Inferior parietal cortex (tissue), 1 donor: Measurements from ENCODE around the gene GART.
"Not testable (repeated sequence)": the region's sequence is repeated elsewhere in the genome, so short reads cannot be mapped to it uniquely, and the experiment has no call there.

Source experiments
- DNase-seq: peaks from one replicate; pipeline ENCODE4 v3.0.0-alpha.2; 2016; ENCODE audit errors: extremely low spot score

GART gene

DNA sequence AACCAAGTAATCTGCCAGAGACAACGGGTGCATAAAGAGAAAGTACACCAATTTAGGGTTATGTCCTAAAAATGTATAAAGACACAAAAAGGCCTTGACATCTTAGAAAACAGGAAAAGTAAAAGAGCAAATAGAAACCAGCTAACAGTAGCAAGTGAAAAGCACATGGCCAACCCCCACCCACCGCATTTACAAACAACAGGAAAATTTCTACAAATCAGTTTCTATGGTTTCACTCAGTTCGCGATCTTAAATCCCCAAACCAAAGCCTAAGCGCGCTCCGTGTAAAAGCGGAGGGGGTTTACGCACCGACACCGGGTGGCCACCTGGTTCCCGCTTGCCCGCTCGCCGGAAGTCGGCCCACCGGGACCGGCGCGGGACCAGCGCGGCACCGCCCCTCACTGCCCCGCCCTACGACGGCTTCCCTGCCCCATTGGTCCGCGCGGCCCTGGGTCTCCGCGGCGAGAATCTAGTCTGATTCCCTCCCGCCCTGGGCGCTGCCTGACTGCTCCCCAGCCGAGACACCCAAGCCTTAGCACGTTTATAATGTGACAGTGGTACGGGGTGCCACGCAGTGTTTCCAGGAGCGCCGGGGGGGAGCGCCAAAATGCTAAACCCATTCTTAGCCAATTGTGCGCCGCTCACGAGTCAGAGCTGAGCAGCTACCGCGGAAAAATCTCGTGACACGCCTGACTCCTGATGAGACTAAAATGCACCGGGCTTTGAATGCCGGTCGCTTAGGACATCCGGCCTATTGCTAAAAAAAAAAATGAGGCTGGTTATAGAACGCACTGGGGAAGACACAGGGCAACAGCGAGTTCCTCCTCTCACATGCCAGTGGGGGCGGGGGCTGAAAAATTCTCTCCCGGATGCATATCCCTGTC is at the start of gene GART:
TSS of gene GART (minus strand) at position 362 of the 884 bp plus-strand sequence. CDS start 2,802 bp downstream, outside the sequence.
- peak; percentile 72 for DNase-seq

DNA sequence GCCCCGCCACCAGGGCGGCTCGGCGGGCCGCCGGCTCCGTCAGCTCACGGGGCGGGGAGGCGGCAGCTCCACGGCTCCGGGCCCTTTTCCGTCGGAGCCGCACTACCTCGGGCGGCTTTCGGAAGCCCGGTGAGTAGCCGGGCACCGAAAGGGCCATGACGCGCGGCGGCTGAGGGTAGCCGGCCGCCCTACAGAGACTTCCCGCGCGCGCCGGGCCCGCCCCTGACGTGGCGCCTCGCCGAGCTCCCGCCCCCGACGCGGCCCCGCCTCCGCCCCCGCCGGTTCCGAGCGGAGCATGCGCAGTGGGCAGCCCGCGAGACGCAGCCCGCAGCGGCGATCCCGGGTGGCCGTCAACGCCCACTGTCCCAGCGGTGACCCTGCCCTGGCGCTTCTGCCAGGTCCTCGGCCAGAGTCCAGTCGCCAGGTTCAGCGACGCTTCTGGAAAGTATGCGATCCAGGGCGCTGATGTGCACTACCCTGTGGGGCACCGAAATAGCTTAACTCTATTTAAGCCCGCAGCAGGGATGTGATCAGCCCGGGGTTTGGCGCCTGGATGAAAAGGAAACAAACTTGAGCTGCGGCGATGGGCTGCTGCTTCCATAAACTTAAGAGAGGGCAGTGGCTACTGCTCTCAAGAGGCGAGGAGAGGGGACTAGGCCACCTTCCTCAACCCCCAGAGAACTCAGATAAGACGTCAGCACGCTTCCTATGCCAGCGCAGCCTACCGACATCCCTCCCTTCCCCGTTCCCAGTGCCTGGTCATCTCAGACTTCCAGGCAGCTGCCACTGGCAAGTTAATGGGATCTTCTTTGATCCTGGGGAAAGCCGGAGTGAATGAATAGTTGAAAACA is 46.8 kb upstream of the GART start, which contains the start of gene DONSON:
TSS of gene DONSON (minus strand) at position 200 of the 851 bp plus-strand sequence. CDS start at position 157, 43 bp downstream.
- DNase-seq = peak; percentile 86

DNA sequence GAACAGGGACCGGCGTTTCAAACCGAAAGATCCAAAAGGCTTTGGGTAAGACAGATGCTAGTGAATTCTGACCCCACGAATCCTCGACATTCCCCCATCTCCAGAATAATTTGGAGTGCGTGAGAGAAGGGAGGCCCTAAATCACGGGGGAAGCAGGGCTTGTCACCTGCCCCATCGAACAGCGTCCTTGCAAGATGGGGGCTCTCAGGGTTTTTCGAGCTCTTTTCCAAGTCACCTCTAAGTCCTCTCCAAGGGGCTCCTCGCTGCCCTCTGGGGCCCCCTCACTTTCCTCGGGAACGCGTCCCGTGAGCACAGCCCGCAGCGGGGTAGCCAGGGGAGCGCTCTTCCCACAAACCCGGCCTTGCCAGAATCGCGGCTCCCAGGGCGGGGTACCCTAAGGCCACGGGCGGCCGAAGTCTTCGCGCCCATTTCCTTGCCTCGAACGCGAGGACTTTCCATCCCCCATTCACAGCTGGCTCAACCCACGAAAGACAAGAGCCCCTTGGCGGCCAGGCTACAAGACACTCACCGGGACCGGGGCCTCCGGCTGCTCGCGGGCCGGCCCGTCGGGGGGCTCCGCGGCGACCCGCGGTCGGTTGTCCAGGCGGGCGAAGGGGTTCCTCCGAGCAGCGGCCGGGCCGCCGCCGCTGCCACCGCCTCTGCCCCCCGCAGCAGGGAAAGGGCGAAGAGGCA is 46.0 kb upstream of the GART start:
- DNase-seq = peak; percentile 21

DNA sequence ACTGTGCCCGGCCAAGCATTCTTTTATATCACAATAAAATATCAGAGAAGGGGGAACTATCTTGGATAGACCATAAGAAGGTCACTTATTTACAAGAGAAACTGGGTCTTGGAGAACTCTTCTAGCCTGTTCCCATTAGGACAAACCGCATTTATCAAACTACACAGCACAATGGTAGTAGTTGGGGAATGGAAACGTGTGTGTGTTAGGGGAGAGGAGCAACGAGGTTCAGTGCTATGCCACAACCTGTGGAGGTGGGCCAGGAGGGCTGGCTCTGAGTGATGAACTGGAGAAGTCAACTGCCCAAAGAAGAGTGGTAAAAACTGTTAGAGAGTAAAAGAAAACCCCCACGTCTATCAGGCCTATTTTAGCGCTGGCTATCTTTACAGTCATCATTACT is 45.0 kb upstream of the GART start:
- no peak for DNase-seq

DNA sequence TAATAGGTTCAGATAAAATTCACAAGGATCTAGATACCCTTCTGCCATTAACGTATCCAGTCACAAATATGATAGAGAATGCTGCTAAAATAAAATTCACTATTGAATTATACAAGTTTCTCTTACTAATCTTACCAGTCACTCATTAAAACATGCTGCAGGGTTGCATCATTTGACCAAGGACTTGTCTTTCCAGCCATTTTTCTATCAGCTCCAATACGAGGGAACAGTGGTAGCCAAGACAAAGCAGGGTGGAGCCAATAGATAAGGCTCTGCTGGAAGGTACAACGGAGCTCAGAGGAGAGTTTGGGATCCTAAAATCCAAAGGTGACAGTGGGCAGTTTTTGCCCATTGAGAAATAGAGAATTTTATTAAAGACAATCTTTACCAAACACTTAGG is 42.5 kb upstream of the GART start:
- no peak for DNase-seq

DNA sequence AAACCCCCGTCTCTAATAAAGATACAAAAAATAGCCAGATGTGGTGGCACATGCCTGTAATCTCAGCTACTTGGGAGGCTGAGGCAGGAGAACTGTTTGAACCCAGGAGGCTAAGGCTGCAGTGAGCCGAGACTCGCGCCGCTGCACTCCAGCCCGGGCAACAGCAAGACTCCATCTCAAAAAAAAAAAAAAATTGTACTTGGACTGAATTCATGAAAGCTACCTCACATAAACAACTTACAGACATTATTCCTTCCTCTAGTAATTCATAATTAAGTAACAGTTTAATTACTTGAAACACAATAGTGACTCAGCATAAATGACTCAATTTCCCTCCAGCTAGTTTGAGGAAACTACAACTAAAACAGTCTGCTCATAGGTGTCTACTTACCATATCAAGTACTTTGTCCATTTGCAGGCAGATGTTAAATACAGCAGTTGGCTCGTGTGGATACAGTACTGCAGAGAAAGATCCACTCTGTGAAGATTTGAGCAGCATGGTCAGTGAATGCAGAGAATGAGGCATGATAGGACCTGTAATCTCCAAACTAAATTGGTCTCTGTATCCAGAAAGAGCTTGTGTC is 37.1 kb upstream of the GART start:
- DNase-seq = no peak

DNA sequence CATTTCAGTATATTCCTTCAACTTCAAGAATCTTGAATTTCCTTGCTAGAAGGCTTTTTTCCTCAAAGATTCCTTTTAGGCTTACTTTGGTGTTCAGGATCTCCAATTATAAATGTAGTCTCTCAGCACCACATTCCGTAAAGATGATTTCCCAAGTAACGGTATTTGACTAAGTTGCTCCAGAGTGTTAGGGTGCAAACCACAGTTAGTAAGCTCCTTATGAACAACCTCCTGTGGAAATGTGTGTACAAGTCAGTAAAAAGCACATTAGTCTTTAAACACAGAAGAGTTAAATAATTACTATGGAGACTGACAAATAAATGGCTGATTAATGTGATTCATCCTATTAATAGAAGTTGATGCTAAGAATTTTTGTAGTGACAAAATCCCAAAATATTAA is 36.3 kb upstream of the GART start:
- no peak for DNase-seq

DNA sequence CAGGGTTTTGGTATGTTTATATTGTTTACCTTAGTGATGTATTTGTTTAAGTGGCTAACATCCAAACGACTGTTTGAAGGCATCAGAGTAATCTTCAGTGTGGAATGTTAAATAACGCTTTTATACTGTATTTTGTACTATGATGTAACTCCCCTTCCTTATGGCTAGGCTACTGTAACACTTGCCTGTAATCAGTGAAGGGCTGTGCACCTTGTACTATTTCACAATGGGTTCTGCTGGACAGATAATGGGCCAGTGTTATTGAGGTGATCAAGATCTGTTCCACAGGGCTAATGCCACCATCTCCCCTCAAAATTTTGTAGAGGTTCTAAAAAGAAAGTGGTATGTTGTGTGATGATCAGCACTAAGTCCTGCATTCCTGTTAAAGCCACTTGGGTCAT is 34.8 kb upstream of the GART start:
- DNase-seq = not testable (repeated sequence)

DNA sequence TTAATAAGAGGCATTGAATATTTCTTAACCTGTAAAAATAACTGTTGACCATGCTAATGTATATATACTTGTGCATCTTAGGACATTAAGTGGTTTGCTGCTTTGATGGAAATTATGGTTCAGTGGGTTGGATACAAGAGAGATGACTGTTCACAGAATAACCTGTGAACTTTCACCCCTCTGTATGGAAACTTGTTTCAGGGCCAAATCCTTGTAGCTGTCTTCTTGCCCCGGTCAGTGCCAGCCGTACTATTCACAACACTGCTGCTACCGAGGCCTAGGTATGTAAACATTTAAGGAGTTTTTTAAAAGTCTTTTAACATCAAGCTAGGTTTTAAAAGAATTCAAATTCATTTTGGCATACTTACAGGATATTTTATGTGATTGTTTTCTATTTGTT is 30.4 kb upstream of the GART start:
- no peak for DNase-seq

DNA sequence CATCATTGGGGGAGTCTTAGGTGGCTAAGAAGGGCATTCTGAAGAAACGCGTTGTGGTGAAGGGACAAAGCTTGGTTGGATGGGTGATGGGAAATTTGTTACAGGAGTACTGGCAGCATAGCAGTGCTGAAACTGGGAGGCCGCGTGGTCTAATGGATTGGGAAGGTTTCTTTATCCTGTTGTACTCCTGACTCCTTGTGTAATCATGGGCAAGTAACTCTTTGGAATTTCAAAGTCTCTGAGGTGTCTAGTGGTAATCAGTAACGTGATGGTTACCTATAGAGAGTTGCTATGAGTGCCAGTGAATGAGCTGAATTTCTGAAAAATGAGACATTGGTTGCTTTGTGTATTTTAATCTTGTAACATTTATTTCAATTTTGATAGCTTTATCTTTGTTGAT is 28.1 kb upstream of the GART start:
- no peak for DNase-seq

DNA sequence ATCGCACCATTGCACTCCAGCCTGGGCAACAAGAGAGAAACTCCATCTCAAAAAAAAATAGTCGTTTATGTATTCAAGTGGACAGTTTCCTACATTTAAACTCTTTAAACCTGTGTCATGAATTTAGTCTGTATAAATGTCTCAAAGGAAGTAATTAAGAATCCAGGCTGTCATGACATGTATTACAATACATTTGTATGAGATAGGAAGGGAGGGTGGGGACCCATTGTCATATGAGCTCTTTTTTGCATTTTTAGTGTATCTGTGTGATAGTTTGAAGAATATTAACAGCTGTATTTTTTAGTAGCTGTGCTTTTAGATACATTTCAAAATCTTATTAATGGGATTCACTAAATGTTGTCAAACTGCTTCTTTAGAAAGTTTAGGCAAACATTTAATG is 26.5 kb upstream of the GART start:
- DNase-seq = no peak

DNA sequence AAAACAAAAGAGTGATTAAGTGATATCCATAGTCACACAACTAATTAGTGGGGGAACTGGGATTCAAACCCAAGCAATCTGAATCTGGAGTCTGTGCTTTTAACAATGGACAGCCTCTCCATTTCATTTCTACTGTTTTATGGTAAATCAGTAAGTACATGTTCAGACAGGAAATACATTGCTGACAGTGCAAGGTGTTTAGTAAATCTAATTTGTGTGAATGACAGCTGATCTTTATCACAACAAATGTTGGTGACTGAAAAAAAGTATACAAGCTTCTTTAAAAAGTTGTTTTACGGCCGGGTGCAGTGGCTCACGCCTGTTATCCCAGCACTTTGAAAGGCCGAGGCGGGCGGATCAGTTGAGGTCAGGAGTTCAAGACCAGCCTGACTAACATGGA is 26.0 kb upstream of the GART start:
- DNase-seq = no peak

DNA sequence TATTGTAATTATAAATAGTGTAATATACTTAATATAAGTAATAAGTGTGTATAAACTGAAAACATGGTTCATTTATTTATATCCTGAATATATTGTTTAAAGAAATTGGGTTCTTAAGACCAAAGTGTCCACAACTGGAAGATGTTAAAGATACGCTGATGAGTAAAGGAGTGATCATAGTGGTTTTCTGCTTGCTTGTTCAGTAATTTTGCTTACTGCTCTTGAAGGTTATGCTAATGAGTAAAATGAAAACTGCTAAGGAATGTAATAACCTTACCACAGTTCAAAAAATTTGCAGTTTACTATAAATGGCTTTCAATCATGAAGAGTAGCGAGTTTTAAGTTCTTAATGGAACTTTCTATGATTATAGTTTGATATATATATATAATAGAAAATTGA is 24.6 kb upstream of the GART start:
- no peak for DNase-seq

DNA sequence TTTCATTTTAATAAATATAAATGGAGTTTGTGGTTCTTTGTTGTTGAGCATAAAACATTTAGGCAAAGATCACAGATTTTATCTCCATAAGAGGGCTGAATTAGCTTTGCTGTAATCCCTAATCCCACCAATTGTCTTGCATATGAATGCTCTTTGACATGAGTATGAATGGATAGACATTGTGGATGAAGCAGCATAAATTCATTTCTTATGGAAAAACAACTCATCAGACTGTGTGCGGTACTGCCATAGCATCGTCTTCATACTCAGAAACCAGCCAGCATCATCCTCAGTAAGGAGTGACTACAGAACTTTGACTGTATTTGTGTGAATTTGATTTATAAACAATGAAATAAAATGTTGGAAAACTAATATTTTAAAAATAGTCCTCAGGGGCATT is 20.5 kb upstream of the GART start:
- DNase-seq = no peak

DNA sequence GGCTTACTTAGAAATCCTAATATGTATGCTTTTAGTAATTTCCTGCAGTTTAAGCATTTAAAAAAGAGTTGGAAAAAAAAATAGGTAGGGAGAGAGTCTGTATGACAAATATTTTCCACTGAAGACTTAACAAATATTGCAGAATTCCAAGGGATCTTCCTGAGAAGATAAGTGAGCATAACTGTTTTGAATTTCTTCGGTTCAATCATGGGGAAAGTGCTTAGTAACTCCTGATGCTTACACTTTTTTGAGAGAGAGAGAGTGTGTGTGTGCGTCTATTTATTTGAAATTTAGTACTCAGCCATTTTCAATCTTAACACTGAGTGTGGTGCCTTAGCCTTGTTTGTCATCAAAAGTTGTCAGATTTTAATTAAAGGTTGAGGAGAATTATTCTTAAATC is 19.5 kb upstream of the GART start:
- DNase-seq = no peak

DNA sequence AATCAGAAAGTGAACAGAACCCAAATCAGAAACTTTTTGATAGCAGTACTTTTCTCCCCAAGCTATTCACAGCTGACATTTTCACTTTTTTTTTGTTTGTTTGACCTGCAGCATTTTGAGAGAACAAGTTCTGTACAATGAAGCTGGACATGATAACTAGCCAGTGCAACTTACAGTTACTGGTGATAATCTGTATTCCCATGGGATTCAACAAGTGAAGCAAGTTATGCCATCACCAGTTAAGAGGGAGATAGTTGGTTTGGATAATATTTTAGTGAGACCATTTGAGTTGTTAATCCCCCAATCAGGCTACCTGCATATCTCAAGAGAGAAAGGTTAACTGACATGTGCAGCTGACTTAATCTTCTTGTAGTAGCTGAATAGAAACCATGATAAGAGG is 19.0 kb upstream of the GART start:
- DNase-seq = no peak

DNA sequence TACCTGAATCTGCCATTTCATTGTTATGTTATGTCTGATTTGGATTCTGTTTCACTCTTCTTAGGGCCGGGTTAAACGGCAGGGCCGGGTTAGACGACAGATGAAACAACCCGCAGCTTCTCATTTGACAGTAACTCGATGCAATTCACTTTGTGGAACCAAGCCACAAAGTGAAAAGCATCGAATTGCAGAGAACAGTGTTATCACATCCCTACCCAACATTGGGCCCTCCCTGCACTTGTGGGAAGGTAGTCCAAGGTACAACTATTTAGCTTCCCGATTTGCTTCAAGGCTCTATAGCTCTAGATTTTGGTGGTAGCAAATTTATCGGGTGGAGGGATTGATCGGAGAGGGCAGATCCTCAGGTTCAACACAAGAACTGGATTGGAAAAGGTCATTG is 17.9 kb upstream of the GART start:
- no peak for DNase-seq

DNA sequence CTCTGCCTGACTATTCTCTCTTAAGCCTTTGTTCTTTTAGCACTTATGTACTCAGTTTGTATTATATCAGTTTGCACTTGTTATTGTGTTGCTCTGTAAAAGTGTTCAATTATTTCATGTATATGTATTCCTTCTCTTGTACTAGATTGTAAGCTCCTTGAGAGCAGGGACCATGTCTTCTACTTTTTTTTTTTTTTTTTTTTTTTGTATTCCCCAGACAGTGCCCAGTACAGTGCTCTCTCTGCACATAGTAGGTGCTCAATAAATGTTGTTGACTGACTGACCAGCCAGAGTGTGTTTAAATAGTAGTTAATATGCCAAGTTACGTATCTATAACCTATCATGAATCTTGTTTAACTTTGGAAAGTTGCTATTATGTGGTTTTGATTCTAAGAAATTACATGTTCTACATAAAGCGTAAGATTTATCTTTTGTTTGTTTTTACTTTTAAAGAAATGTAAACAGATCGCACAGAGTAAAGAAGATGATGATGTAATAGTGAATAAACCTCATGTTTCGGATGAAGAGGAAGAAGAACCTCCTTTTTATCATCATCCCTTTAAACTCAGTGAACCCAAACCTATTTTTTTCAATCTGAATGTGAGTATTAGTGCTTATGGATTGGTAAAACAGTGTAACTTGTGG is 17.0 kb upstream of the GART start:
- no peak for DNase-seq

DNA sequence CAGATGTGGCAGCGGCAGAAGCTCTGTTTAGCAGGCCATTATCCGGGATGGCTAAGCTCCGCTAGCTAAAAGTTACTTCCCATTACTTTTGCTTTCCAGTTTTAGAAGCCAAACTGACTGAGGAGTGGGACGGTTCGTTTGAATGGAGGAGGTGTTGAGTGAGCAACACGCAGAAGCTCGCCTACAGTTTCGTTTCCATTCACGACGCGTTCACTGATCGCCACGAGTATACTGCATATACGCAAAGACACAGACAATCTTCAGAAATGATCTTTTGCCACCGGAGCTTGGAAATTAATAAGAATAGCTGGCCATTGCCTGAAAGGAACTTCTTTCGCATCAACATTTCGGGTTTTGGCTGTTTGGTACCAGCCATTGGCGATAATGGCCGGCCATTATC is 15.5 kb upstream of the GART start:
- no peak for DNase-seq

DNA sequence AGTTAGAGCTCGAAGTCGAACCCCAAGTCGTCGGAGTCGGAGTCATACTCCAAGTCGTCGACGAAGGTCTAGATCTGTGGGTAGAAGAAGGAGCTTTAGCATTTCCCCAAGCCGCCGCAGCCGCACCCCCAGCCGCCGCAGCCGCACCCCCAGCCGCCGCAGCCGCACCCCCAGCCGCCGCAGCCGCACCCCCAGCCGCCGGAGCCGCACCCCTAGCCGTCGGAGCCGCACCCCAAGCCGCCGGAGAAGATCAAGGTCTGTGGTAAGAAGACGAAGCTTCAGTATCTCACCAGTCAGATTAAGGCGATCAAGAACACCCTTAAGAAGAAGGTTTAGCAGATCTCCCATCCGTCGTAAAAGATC is 13.0 kb upstream of the GART start:
- no peak for DNase-seq

DNA sequence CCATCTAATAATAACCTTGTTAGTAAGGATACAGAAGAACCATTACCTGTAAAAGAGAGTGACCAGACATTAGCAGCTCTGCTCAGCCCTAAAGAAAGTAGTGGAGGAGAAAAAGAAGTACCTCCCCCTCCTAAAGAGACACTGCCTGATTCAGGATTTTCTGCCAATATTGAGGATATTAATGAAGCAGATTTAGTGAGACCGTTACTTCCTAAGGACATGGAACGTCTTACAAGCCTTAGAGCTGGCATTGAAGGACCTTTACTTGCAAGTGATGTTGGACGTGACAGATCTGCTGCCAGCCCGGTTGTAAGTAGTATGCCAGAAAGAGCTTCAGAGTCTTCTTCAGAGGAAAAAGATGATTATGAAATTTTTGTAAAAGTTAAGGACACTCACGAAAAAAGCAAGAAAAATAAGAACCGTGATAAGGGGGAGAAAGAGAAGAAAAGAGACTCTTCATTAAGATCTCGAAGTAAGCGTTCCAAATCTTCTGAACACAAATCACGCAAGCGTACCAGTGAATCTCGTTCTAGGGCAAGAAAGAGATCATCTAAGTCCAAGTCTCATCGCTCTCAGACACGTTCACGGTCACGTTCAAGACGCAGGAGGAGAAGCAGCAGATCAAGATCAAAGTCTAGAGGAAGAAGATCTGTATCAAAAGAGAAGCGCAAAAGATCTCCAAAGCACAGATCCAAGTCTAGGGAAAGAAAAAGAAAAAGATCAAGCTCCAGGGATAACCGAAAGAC is 12.5 kb upstream of the GART start:
- DNase-seq = no peak
